Ecto neural progenitor cell (in vitro differentiated cells): ENCODE measurements around the gene NEDD9.

Source experiments
- DNase-seq: peaks from one replicate; pipeline ENCODE4 v3.0.0-alpha.2; 2018; ENCODE audit warnings: low spot score

The NEDD9 gene

DNA sequence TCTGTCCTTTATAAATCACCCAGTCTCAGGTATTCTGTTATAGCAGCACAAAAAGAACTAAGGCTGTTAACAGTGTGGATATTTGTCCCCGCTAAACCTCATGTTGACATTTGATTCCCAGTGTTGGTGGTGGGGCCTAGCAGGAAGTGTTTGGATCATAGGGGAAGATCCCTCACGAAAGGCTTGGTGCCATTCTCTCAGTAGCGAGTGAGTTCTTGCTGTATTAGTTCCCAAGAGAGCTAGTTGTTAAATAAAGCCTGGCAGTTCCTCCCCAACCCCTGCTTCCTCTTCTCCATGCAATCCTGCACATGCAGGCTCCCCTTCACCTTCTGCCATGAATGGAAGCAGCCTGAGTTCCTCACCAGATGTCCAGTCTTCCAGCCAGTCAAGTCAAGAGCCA is 91.2 kb downstream of the NEDD9 start:
- no peak for DNase-seq

DNA sequence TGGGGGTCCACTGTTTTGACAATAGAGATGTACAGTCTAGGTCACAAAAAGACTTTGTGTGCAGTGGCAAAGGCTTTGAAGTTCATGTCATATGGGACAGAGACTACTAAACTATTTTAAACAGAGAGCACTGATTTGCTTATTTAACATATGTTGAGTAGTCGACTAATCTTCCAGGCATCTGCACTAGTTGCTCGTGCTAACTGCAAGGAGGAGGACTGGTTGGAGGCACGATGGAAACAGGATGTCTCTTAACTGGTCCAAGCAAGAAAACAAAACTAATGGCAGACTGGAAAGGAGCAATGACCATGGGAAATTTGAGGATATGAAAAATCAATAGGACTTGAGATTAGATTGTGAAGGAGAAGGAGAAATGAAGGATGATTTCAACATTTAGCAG is 92.4 kb downstream of the NEDD9 start:
- DNase-seq = no peak

GRCh38 chr6:11139051-11139960 is 93.2 kb downstream of the NEDD9 start:
- DNase-seq = no peak

GRCh38 chr6:11136809-11137208 is 95.7 kb downstream of the NEDD9 start:
- DNase-seq = no peak
